Dendritic cell treated with granulocyte-macrophage colony-stimulating factor and Interleukin-4, amounts not matched to agents 40 ng/mL and 50 ng/mL, for 4 days (primary cell): ENCODE data around the gene GSE1.
A peak's percentile ranks its signal among the peaks of the same experiment; 100 is the strongest.

Experiments used
- H3K27ac Mint-ChIP-seq: one replicate; pipeline ENCODE4 v1.8.0; 2022; ENCODE audit warnings: mild to moderate bottlenecking, mixed read lengths
- H3K27me3 Mint-ChIP-seq: one replicate; pipeline ENCODE4 v1.8.0; 2022; ENCODE audit warnings: mild to moderate bottlenecking, mixed read lengths
- H3K36me3 Mint-ChIP-seq: one replicate; pipeline ENCODE4 v1.8.0; 2022; ENCODE audit warnings: low read depth, mixed read lengths
- H3K4me1 Mint-ChIP-seq: one replicate; pipeline ENCODE4 v1.8.0; 2022; ENCODE audit warnings: low read depth, mixed read lengths
- H3K4me3 Mint-ChIP-seq: one replicate; pipeline ENCODE4 v1.8.0; 2022; ENCODE audit warnings: mild to moderate bottlenecking, moderate library complexity, mixed read lengths
- H3K9me3 Mint-ChIP-seq: one replicate; pipeline ENCODE4 v1.8.0; 2022; ENCODE audit warnings: mixed read lengths
- intact Hi-C: fragments of 100-400 bp; cut with micrococcal nuclease; formaldehyde crosslinking; loops from one replicate; pipeline ENCODE4 v1.15.0; 2022

Gene GSE1

DNA sequence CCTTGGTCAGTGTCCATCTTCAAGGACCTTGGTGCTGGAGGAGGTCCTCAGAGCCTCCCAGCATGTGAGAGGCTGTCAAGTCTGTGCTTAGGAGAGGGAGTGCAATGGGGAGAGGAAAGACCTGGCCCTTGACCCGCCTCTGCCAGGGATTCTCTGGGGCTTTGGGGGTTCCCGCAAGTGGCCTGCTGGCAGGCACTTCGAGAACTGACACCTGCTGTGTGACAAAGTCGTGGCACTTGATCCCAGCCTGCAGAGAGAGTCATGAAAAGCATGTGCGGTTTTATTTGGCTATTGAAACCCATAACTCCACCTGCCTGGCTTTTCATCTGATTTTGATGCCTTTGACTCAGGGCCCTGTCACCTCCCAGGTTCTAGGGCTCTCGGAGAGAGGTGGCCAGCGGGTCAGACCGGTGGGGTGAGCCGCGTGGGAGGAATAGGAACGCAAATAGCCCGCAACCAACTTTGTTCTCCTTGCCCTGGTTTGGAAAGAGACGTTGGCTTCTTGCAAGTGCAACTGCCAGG, 42.8 kb upstream of the GSE1 start:
- Mint-ChIP-seq H3K4me1 (peaks cover 99% of the 10 kb centered on the region), H3K9me3 (no peaks in the 10 kb centered on the region), H3K27me3 (peaks cover 4% of the 10 kb centered on the region), H3K4me3 (peak overlapping the region; percentile 39), H3K36me3 (peaks cover 4% of the 10 kb centered on the region), H3K27ac (peak overlapping the region; percentile 97)
- intact Hi-C loops, result loop anchor here (2.0 to 5.0 kb wide), 2 partner anchors 45 to 88 kb away; no protein-coding TSS in a partner anchor

DNA sequence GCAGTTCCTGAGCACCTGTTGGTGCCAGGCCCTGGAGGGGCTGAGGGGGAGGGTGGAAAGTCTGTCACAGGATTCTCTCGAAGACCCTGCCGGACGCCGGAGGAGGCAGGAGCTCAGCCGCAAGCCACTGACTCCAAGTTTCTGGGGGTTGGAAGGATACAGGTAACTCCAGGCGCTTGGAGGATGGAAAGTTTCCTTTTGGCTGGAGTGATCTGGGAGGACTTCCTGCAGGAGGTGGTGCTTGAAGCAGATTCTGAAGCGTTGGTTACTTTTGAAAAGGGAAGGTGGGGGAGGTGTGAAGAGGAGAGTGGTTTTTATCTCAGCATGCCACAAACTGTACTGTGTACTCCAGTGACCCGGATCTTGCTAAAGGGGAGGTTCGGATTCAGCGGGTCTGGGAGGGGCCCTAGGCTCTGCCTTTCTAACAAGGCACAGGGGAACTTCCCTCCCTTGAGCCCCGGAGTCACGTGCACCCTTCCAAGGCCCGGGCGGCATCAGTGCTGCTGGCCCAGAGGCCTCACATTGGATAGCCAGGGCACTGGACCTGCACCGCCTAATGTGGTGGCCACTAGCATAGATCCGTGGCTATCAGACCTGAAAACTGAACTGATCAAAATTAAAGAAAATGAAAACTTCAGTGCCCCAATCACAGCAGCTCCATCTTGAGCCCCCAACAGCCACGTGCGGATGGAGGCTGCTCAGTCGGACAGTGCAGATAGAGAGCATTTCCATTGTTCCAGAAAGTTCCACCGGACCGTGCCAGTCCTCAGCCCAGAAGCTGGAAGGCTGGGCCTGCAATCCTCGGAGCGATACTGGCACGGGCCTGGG, 42.2 kb upstream of the GSE1 start:
- Mint-ChIP-seq H3K4me3 (peak overlapping the region; percentile 48), H3K4me1 (peaks cover 99% of the 10 kb centered on the region), H3K27ac (peak overlapping the region; percentile 97), H3K36me3 (no peaks in the 10 kb centered on the region), H3K9me3 (no peaks in the 10 kb centered on the region), H3K27me3 (peaks cover 4% of the 10 kb centered on the region)
- intact Hi-C loops, result loop anchor here (2.0 to 5.0 kb wide), 2 partner anchors 44 to 89 kb away; no protein-coding TSS in a partner anchor

DNA sequence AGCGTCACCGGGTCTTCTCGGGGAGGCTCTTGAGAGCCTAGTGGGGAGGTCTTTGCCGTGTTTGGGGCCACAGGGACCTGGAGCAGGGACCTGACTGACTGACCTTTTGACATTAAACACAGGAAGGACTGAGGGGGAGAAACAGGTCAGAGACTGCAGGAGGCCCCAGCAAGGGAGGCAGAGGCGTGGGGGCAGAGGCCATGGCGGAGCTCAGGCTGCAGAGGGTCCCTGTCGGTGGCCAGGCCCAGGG, 41.6 kb upstream of the GSE1 start:
- intact Hi-C loops, result loop anchor here (2.0 to 5.0 kb wide), 2 partner anchors 43 to 89 kb away; no protein-coding TSS in a partner anchor
- peak overlapping the region; percentile 48 for H3K4me3 Mint-ChIP-seq
- peaks cover 4% of the 10 kb centered on the region for H3K27me3 Mint-ChIP-seq
- no peaks in the 10 kb centered on the region for H3K9me3 Mint-ChIP-seq
- peaks cover 98% of the 10 kb centered on the region for H3K4me1 Mint-ChIP-seq
- no peaks in the 10 kb centered on the region for H3K36me3 Mint-ChIP-seq
- peak overlapping the region; percentile 97 for H3K27ac Mint-ChIP-seq

DNA sequence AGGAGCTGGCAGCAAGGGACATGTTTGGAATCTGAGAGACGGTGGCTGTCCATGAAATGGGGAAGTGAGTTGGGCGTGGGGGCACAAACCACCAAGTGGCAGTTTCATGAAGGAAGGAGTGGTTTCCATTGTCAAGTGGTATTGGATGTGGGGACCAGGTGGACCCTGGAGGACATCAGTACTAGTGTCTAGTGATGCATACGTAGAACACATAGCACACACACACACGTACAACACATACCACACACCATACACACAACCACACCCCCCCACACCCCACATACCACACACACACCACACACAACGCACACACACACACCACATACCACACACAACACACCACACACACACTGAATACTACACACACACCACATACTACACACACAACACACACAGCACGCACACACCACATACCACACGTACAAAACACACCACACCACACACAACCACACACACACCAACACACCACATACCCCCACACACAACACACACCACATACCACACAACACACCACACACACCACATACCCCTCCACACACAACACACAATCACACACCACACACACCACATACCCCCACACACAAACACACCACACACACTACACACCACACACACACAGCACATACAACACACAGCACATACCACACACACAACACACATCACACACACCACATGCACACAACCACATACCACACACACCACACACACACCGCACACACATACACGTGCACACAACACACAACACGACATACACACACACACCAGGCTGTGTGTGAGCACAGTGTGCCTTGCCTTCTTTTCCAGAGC, 41.1 kb upstream of the GSE1 start:
- H3K27me3 Mint-ChIP-seq, result peaks cover 4% of the 10 kb centered on the region

DNA sequence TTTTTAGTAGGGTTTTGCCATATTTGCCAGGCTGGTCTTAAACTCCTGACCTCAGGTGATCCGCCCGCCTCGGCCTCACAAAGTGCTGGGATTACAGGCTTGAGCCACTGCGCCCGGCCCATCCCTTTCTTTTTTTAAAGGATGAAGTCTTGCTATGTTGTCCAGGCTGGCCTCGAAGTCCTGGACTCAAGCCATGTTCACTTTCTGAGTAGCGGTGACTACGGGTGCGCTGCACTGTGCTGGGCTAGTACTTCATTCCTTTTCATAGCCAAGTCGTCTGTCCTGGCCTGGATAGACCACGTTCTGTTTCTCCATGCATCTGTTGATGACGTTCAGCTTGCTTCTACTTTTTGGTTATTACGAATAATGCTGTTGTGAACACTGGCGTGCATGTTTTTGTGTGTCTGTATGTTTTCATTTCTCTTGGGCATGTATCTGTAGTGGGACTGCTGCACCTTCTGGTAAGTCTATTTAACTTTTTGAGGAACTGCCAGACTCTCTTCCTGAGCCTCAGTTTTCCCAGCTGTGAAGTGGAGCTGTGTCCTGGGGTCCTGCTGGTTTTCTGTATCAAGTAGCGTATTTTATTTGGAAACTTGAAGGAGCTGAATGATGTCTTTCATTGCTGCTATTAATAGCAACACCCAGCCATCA, 40.0 kb upstream of the GSE1 start:
- peak overlapping the region; percentile 97 for H3K27ac Mint-ChIP-seq
- peaks cover 92% of the 10 kb centered on the region for H3K4me1 Mint-ChIP-seq

More for the DNA sequence above, 41.1 kb upstream of the GSE1 start:
- H3K9me3 Mint-ChIP-seq, result no peaks in the 10 kb centered on the region
- peak overlapping the region; percentile 97 for H3K27ac Mint-ChIP-seq
- peak overlapping the region; percentile 48 for H3K4me3 Mint-ChIP-seq
- H3K36me3 Mint-ChIP-seq, result no peaks in the 10 kb centered on the region
- intact Hi-C loops, result loop anchor here (2.0 to 5.0 kb wide), 2 partner anchors 43 to 90 kb away; no protein-coding TSS in a partner anchor
- peaks cover 96% of the 10 kb centered on the region for H3K4me1 Mint-ChIP-seq

DNA sequence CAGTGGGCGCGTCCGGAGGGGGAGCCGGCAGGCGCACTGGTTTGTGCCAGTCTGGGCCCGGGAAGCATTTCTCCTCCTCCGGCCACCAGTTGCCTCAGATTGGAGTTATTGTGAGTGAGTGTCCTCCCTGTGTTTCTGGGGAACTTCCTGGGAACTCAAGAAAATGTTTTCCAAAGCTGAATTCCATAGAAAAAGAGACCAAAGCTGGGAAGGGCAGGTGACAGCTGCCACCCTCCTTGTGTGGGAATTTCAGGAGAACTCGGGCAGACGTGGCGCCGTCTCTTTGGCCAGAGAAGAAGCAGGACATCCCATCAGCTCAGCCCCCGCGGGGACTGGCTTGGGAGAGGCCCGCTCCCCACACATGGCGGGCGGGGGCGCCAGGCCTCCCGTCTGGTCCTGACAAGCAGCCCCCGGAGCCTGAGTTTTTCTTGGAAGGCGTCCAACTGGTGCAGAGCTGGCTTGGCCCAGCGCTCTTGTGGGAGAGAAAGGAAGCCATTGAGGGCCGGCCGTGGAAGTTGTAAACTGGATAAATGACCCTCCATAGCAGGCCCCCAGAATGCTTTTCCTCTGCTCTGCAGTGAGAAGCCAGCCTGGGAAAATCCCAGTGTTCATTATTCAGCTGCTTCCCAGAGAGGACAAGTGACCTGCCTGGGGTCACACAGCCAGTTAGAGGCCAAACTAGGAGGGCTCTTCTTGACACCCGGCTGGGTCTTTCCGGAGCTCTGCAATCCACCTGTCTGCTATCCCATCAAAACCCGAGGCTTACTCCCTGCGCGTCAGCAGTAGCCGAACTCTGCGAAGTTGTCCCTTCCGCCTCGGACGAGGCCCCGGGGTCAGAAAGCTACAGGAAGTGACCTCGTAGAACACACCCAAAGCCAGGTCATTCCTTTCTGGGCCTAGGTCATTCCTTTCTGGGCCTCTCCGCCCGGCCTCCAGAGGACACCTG, 39.2 kb upstream of the GSE1 start:
- H3K27me3 Mint-ChIP-seq, result peaks cover 4% of the 10 kb centered on the region

More for the DNA sequence above, 40.0 kb upstream of the GSE1 start:
- Mint-ChIP-seq H3K27me3 (peaks cover 4% of the 10 kb centered on the region), H3K9me3 (no peaks in the 10 kb centered on the region), H3K4me3 (peak overlapping the region; percentile 40), H3K36me3 (no peaks in the 10 kb centered on the region)
- intact Hi-C loops, result loop anchor here (5.0 kb wide), 1 partner anchor 91 kb away; no protein-coding TSS in a partner anchor

DNA sequence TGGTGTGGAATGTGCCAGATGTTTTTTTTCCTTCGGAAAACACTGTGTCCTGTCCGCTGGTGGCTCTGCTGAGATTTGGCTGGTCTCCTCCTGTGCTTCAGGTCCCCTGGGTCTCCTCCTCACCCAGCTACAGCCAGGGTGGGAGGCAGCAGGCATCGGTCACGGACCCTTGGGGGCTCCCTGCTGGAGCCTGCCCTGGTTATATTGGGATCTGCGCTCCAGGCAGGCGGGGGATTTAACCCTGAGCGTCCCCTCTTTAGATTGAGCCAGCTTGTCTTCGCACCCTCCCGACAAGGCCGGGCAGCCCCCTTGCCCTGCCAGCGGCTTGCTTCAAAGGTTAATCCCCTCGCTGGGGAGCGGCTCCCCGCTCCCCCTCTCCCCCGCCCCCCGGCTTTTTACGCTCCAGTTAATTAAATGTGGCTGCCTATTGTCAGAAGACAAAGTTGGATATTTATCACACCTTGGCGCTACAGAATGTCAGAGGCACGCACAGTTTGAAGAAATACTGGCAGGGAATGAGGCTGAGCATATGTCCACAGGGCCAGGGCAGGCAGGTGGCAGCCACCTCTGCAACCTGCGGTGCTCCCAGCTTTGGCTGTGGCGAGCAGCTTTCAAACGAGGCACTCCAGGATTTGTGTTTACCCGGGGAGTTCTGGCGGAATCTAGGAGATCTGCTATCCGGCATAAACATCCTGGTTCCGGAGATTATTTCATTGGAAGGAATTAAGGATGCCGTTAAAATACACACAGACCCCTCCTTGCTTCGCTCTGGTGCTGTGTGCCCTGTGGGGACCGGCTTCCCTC, 38.2 kb upstream of the GSE1 start:
- Mint-ChIP-seq H3K4me1 (peaks cover 91% of the 10 kb centered on the region), H3K4me3 (no peak overlapping the region), H3K9me3 (no peaks in the 10 kb centered on the region), H3K36me3 (peaks cover 7% of the 10 kb centered on the region), H3K27me3 (peaks cover 4% of the 10 kb centered on the region), H3K27ac (peak overlapping the region; percentile 76)
- intact Hi-C loops, result loop anchor here (5.0 kb wide), 1 partner anchor 93 kb away; no protein-coding TSS in a partner anchor

More for the DNA sequence above, 39.2 kb upstream of the GSE1 start:
- H3K9me3 Mint-ChIP-seq, result no peaks in the 10 kb centered on the region
- intact Hi-C loops, result loop anchor here (5.0 kb wide), 1 partner anchor 92 kb away; no protein-coding TSS in a partner anchor
- H3K27ac Mint-ChIP-seq, result peak overlapping the region; percentile 76
- H3K36me3 Mint-ChIP-seq, result peaks cover 6% of the 10 kb centered on the region
- H3K4me3 Mint-ChIP-seq, result peak overlapping the region; percentile 40
- peaks cover 91% of the 10 kb centered on the region for H3K4me1 Mint-ChIP-seq

DNA sequence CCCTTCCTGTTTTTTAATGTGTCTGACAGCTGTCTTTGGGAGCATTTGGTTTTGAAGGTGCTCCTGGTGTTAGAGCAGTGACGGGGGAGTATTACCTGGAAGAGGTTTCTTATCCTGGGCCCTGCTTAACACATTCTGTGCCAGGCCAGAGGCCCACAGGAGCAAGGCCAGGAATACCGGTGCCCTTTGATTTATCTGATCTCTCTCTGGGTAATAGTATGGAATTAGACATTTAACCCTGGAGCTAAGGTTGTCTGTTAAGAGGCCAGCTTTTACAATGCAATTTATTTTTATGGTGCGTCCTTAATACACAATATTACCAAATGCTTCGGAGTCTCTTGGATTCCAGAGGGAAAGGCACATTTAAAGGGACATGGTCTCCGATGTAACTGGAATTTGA, 37.2 kb upstream of the GSE1 start:
- peak overlapping the region; percentile 61 for H3K27ac Mint-ChIP-seq
- peaks cover 85% of the 10 kb centered on the region for H3K4me1 Mint-ChIP-seq
- no peak overlapping the region for H3K4me3 Mint-ChIP-seq
- intact Hi-C loops, result no loop called here
- no peaks in the 10 kb centered on the region for H3K9me3 Mint-ChIP-seq
- peaks cover 4% of the 10 kb centered on the region for H3K27me3 Mint-ChIP-seq
- peaks cover 7% of the 10 kb centered on the region for H3K36me3 Mint-ChIP-seq

DNA sequence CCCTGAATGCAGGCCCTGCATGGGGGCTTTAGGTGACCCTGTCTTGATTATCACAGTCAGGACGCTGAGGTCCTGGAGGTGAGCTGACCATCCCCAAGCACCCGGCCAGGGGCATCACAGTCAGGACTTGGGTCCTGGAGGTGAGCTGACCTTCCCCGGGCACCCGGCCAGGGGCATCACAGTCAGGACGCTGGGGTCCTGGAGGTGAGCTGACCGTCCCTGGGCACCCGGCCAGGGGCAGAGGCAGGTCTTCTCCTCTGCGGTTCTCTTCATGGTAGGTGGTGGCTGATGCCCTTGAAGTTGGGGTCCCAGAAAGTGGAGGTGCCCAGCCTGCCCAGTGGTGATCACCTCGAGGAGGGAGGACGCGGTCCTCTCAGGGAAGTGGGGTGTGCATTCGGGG, 36.2 kb upstream of the GSE1 start:
- Mint-ChIP-seq H3K4me1 (peaks cover 80% of the 10 kb centered on the region), H3K4me3 (no peak overlapping the region), H3K36me3 (peaks cover 10% of the 10 kb centered on the region), H3K27me3 (peaks cover 4% of the 10 kb centered on the region), H3K9me3 (no peaks in the 10 kb centered on the region), H3K27ac (peak overlapping the region; percentile 51)
- intact Hi-C loops, result no loop called here

DNA sequence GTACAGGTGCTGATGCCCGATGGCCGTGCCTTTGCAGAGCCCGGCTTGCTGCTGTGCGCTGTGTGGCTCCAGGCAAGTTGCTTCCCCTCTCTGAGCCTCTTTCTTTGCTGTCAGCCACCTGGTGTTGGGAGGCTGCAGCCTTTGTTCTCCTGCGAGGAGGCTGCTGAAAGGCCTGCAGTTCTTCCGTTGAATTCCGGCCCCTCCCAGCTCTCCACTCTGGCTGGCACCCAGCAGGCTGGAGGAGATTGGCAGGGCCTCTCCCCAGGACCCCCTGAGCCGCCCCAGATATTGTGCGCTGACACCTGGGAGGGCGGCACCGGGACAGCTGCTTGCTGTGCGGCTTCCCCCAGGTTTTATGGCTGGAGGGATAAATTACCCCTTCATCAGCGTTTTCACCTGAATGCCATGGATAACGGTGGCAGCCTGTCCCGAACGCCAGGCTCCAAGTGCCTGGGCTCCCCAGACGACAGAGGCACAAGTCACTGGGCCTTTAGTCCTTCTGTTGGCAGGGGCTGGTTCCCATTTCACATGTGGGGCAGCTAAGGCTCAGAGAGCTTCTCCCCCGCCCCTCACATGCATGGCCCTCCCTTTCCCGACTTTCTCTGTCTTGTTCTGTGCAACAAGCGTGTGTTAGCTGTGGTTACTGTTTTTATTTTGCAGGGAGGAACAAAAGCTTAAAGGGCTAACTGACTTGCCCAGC, 35.1 kb upstream of the GSE1 start:
- H3K4me3 Mint-ChIP-seq, result no peak overlapping the region
- intact Hi-C loops, result no loop called here
- H3K27ac Mint-ChIP-seq, result peak overlapping the region; percentile 25
- no peaks in the 10 kb centered on the region for H3K9me3 Mint-ChIP-seq
- peaks cover 4% of the 10 kb centered on the region for H3K27me3 Mint-ChIP-seq
- H3K4me1 Mint-ChIP-seq, result peaks cover 75% of the 10 kb centered on the region
- peaks cover 18% of the 10 kb centered on the region for H3K36me3 Mint-ChIP-seq

DNA sequence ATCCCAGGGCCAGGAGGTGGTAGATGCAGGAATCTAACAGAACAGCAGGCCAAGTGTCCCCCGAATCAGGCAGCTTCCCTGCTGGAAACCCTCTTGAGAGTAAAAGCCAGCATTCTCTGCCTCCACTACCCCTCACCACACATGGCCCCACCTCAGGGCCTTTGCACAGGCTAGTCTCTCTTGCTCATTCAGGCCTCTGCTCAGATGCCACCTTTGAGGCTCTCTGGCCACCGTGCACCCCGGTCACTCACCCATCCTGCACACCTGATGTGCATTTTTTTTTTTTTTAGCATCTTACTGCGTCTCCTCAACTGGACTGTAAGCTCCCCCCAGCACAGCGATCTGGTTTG, 34.5 kb upstream of the GSE1 start:
- intact Hi-C loops, result no loop called here
- peaks cover 2% of the 10 kb centered on the region for H3K27me3 Mint-ChIP-seq
- no peak overlapping the region for H3K4me3 Mint-ChIP-seq
- H3K36me3 Mint-ChIP-seq, result peaks cover 18% of the 10 kb centered on the region
- H3K9me3 Mint-ChIP-seq, result no peaks in the 10 kb centered on the region
- H3K27ac Mint-ChIP-seq, result peak overlapping the region; percentile 25
- H3K4me1 Mint-ChIP-seq, result peaks cover 75% of the 10 kb centered on the region

DNA sequence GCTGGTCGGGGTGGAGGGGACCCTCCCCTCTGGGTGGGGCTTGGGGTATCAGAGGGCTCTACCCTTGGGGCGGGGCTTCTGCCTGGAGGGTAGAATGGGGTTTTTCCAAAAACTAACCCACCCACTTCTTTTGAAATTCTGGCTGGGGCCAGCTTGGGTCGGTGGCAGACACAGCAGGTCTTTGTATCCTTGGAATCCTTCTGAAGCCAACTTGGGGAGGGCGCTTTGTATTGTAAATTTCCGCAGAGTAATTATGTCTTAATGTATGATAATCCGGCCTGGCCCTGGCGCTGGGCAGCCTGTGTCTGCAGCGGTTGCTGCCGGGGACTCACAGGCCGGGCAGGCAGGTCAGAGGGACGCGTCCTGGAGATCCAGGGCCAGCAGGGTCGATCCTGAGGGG, 33.9 kb upstream of the GSE1 start:
- Mint-ChIP-seq H3K36me3 (peaks cover 18% of the 10 kb centered on the region), H3K4me3 (no peak overlapping the region), H3K27ac (peak overlapping the region; percentile 25), H3K27me3 (no peaks in the 10 kb centered on the region), H3K9me3 (no peaks in the 10 kb centered on the region), H3K4me1 (peaks cover 69% of the 10 kb centered on the region)
- intact Hi-C loops, result no loop called here
